HG02870 (cell line): ENCODE results near the gene ZNF408.
"Not testable (repeated sequence)": the region's sequence is repeated elsewhere in the genome, so short reads cannot be mapped to it uniquely, and the experiment has no call there.

Source experiments
- ATAC-seq: cut with Tn5 transposase; IDR thresholded peaks from one replicate; pipeline ENCODE4 v1.9.1; 2021; ENCODE audit warnings: mild to moderate bottlenecking, moderate library complexity; ENCODE audit not compliant: unreplicated experiment

The ZNF408 gene

DNA sequence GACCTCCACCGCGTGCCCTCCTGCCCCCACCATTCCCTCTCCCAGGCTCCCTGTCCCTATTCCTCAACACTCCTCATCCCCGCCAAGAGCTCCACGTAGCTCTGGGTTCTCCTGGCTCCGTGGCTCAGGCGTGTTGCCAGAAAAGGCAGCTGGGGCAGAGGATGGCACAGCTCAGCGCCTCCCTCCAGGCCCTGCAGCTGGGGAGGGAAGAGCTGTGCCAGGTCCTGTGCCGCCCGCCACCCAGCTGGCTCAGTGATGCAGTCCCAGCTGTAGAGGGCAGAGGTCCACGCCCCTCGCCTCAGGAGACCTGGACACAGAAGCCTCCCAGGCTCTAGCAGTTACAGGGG is 4.6 kb upstream of the ZNF408 start:
- no peak for ATAC-seq

DNA sequence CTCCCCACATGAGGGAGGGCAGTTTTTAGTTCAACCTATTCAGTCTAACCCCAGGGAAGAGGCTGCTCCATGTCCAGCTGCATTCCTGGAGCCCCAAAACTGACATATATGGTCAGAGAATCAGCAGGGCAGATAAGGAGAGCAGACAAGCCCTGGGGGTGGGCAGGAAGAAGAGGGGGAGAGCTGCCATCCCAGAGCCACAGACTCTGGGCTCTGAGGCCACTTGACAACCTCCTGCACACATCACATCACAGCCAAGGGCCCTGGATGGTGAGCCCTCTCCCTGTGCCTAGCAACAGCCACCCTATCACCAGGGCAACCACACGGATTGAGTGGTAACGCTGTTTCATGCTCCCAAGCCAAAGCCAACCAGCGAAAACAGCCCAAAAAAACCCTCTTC is 3.5 kb upstream of the ZNF408 start:
- ATAC-seq, result no peak

DNA sequence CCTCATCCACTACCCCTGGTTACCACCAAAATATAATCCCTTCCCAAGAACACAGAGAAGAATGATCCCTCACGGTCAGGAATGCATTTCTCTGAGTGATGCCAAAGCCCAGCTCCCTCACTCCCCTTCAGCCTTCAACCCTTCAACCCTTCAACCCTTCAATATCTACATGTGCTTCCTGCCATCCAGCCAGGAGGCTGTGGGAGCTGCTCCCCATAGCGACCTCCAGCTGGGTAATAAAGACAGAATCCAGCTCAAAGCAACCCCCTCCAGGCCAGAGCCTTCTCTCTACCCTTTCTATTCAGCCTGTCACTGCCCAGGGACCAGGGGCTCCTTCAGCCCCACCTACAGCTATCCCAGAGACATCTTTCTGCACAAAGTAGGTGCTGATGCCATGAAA is 3.1 kb upstream of the ZNF408 start:
- ATAC-seq, result no peak

DNA sequence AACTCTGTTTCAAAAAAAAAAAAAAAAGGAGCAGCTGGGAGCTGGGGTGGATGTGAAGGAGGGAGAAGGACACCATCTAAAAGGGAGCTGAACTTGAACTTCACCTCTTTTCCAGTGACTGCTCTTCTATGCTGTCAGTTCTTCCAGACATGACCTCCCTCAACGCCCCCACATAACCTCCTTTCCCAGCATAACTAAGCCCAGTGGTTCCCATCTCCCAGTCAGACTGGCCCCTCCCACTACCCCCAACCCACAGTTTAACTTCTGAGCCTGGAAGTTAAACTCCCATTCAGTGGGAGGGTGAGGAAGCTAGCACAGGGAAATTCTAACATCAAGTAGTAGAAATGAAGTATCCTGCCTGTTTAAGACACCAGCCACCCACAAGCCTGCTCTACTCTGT is 2.2 kb upstream of the ZNF408 start:
- ATAC-seq, result no peak

- ATAC-seq, result no peak
Observed at GRCh38 chr11:46701078-46701654, 335 bp downstream of the ZNF408 start.

GRCh38 chr11:46705070-46705688 is 4.3 kb downstream of the ZNF408 start:
- ATAC-seq, result no peak

DNA sequence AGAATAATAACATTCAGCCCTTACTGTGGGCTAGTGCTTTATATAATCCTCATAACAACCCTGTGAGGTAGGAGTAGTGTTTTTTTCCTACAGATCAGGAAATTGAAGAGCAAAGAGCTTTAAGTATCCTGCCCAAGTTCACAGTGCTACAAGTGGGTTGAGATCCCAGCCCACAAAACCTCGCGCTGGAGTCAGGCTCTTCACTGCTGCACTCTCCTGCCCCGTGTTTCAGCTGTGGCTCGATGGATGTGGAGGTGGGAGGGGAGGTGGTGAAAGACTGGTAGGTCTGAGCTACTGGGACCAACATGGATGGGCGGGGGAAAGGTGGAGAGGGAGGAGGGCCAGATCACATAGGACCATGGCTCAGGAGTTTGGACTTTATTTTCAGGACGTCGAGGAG is 6.1 kb downstream of the ZNF408 start:
- no peak for ATAC-seq

GRCh38 chr11:46709351-46709750 is 8.5 kb downstream of the ZNF408 start:
- not testable (repeated sequence) for ATAC-seq

GRCh38 chr11:46710821-46711269 is 10.0 kb downstream of the ZNF408 start:
- no peak for ATAC-seq

GRCh38 chr11:46711303-46711702 is 10.5 kb downstream of the ZNF408 start:
- ATAC-seq, result no peak

DNA sequence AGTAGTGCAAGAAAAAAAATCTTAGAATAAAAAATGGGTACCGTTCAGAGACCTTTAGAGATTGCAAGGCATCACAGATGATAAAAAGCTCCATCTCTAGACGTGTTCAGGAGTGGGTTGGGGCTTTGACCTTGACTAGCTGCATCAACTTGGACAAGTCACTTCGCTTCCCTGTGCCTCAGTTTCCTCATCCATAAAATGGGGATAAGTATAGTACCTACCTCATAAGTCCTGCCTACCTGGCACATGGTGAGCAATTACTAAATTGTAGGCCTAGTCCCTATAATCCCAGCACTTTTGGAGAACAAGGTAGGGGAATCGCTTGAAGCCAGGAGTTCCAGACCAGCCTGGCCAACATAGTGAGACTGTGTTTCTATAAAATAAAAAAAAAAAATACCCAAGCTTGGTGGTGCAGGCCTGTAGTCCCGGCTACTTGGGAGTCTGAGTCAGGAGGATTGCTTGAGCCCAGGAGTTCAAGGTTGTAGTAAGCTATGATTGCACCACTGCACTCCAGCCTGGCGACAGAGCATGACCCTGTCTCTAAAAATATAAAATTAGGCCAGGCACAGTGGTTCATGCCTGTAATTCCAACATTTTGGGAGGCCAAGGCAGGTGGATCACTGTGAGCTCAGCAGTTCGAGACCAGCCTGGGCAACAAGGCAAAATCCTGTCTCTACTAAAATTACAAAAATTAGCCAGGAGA is 12.2 kb downstream of the ZNF408 start:
- ATAC-seq, result no peak

DNA sequence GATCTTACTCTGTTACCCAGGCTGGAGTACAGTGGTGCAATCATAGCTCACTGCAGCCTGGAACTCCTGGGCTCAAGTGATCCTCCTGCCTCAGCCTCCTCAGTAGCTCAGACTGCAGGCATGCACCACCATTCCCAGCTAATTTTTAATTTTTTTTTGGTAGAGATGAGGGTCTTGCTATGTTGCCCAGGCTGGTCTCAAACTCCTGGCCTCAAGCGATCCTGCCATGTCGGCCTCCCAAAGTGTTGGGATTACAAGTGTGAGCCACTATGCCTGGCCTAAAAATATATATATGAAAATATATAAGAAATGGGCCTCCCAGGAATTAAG is 17.0 kb downstream of the ZNF408 start:
- ATAC-seq, result not testable (repeated sequence)

DNA sequence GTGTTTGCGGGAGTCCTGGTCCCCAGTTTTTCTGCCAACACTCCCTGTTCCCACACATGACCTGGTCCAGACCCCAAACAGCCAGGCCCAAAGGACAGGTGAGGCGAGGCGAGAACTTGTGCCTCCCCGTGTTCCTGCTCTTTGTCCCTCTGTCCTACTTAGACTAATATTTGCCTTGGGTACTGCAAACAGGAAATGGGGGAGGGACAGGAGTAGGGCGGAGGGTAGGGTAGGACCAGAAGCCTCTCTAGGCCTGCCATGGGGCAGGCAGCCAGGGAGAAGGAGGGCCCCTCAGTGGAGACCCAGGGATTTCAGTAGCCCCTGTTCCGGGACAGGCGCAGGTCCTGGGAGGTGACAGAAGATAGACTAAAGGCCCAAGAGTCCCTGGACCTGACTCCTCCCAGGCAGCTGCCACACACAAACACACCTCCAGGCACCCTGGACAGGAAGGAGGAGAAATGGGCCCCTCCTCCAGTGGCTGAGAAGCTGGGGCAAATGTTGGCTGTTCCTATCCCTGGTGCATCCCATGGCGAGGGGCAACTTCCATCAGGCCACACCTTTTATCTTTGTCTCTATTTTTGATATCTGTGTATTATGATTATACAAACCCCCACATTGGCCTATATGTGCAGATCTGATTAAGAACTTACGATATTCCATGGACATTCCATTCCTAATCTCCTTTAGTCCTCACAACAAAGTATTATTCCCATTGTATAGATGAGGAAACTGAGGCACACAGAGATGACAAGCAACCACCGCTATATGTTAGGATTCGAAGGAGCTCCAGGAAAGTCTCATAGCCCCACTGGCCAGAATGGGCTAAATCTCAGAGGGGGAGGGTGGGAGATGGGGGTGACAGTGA is 17.6 kb downstream of the ZNF408 start:
- no peak for ATAC-seq

GRCh38 chr11:46719048-46719542 is 18.3 kb downstream of the ZNF408 start, which contains the start of gene F2:
Gene F2 (plus strand): TSS chr11:46719213. CDS start chr11:46719236, 23 bp downstream.
- ATAC-seq, result no peak

DNA sequence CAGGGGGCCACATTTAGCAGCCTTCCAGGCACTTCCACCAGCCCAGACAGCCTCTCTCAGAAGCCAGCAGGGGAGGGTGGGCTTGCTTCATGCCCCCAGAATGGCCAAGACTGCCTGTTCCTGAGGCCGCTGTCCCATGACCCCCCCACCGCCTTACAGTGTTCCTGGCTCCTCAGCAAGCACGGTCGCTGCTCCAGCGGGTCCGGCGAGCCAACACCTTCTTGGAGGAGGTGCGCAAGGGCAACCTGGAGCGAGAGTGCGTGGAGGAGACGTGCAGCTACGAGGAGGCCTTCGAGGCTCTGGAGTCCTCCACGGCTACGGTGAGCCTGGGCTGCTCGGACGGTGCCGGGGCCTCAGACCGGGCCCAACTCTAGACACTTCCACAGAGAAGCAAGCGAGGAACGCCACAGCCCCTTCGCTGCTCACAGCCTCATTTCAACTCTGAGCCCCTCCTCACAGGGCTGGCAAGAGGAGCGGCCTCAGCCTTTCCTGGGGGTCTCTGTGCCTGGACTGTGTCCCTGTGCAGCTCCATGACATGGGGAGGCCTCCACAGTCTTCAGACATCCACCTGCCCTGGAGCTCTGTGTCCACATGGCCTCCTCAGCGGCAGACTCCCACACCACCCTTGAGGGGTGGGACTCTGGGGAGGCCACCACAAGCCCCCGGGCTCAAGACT is 18.9 kb downstream of the ZNF408 start:
- ATAC-seq, result no peak

DNA sequence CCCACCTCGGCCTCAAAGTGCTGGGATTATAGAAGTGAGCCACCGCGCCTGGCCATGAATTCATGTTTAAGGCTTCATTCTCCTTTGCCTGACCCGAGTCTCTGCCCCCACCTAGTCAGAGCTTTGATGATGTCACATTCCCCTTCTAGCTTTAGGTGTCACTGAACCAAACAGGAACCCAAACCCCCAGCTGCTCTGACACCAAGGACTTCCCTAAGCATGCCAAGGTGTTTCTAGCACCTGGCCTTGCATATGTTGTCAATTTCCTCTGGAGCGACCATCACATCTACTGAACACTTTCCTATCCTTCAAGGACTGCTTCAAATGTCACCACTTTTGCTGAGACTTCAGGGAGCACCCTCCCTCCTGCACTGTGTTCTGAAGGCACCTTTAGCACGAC is 20.5 kb downstream of the ZNF408 start:
- no peak for ATAC-seq

DNA sequence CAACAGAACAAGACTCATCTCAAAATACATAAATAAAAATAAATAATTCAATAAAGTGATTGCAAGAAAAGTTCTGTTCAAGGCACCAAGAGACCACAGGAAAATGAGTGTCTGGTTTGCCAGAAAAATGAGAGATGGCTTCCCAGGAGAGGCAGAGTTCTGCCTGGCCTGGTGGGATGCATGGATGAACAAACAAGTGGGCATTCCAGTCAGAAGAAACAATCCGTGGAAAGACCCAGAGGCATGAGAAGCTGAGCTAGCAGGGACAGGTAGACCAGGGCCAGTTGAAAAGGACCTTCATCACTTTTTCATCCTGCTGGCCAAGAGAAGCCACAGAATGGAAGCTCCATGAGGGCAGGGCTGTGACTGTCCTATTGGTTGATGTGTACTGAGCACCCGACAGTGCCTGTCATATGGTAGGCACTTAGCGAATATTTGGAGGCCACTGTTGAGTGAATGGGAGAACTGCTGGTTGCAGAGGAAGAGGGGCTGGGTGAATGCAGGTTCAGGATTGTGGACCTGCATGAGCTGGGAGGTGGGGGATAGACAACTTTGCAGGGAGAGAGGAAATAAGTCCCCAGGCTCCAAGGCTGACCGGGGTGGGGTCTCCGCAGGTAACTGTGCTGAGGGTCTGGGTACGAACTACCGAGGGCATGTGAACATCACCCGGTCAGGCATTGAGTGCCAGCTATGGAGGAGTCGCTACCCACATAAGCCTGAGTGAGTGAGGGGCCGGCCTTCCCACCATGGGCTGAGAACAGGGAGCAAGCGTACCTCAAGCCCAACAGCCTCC is 21.9 kb downstream of the ZNF408 start:
- ATAC-seq, result no peak

DNA sequence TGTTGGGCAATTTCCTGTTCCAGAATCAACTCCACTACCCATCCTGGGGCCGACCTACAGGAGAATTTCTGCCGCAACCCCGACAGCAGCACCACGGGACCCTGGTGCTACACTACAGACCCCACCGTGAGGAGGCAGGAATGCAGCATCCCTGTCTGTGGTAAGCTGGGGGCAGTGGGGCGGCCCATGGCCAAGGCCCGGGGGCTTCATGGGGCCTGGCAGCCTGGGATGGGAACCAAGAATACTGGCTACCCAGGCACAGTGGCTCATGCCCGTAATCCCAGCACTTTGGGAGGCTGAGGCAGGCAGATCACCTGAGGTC is 22.5 kb downstream of the ZNF408 start:
- no peak for ATAC-seq

DNA sequence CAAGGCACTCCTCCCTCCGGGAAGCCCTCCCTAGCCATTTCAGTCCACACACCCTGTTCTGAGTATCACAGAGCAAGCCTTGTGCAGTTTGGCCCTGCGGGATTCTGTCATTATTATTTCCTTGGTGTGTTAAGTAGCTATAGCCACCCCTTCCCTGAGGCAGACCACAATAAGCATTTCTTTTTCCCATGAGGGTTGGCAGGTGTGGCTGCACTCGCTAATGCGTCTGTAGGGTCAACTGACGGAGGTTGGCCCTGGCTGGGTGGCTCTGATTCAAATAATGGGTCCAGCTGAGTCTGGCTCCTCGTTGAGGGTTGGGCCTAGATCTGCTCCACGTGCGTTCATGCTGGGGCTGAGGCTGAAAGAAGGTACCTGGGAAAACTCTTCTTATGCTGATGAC is 23.3 kb downstream of the ZNF408 start:
- no peak for ATAC-seq
